ENCODE results near the gene KIF26B.

- TF ChIP-seq CTCF (conservative IDR thresholded peaks at IDR 0.05; ENCODE audit: low read depth, low read length) (no peak), EZH2 (IDR thresholded peaks at IDR 0.05; ENCODE audit: low read length, unreplicated experiment) (no peak)
Measured at GRCh38 chr1:245160288-245160687, 5.5 kb downstream of the KIF26B start.
